Measurements from ENCODE around the gene NSMCE1. TPM values are rescaled to one million over a fixed set of nuclear protein-coding genes. Genes with fewer than 3 reads are reported as not detected.
A peak's percentile ranks its signal among the peaks of the same experiment; 100 is the strongest.
"Not testable (repeated sequence)": the region's sequence is repeated elsewhere in the genome, so short reads cannot be mapped to it uniquely, and the experiment has no call there.

NSMCE1 gene
- total RNA-seq, 4 donors from 2014 or later = 6.2 to 90.8 (median 27.2) TPM

GRCh38 chr16:27248036-27248435, 20.5 kb downstream of the NSMCE1 start:
- in situ Hi-C loops (cut with MboI; ENCODE audit: low pct_ligation_motif_present in 1 of 4, low pct_unique_long_range_greater_than_20kb in 1 of 4, low sequenced_read_pairs in 3 of 4) = loop anchor here in 2 of 4 donors (25.0 kb wide), 1 partner anchor 89 kb away; no protein-coding TSS in a partner anchor
- H3K36me3 ChIP-seq = no peaks in the 10 kb centered on the region
- H3K27ac ChIP-seq = no peak overlapping the region
- no peak overlapping the region for H3K4me3 ChIP-seq
- intact Hi-C loops (cut with DNase I; ENCODE audit: low total_unique reads) = no loop called here
- no peaks in the 10 kb centered on the region for H3K27me3 ChIP-seq
- peaks cover 15 to 38% (median 19%) of the 10 kb centered on the region in 4 donors for H3K4me1 ChIP-seq
- DNase-seq = no peak
- H3K9me3 ChIP-seq = no peaks in the 10 kb centered on the region
- WGBS, 2 donors (ENCODE audit: low coverage in 1 of 2) = 98 to 100% methylated on average over 2 of the region's 2 CpGs
- TF ChIP-seq POLR2A (IDR thresholded peaks at IDR 0.05) (no peak), EP300 (IDR thresholded peaks at IDR 0.05; ENCODE audit: low read depth) (no peak)

GRCh38 chr16:27247076-27247475, 21.5 kb downstream of the NSMCE1 start:
- intact Hi-C loops (cut with DNase I; ENCODE audit: low total_unique reads); H3K4me3 ChIP-seq; DNase-seq; H3K9me3 ChIP-seq; H3K36me3 ChIP-seq; H3K27me3 ChIP-seq: not testable (repeated sequence)
- Histone ChIP-seq H3K27ac (peak overlapping the region in 1 of 4 donors; percentile 83), H3K4me1 (peaks cover 25 to 46% (median 28%) of the 10 kb centered on the region in 4 donors)
- in situ Hi-C loops (cut with MboI; ENCODE audit: low pct_ligation_motif_present in 1 of 4, low pct_unique_long_range_greater_than_20kb in 1 of 4, low sequenced_read_pairs in 3 of 4) = loop anchor here in 2 of 4 donors (25.0 kb wide), 1 partner anchor 90 kb away; no protein-coding TSS in a partner anchor
- 60 to 61% methylated on average over 1 of the region's 1 CpG for WGBS, 2 donors (ENCODE audit: low coverage in 1 of 2)

- 41 to 55% methylated on average over 2 to 4 of the region's 4 CpGs for WGBS, 2 donors (ENCODE audit: low coverage in 1 of 2)
- in situ Hi-C loops (cut with MboI; ENCODE audit: low pct_ligation_motif_present in 1 of 4, low pct_unique_long_range_greater_than_20kb in 1 of 4, low sequenced_read_pairs in 3 of 4) (loop anchor here in 2 of 4 donors (25.0 kb wide), 1 partner anchor 91 kb away; no protein-coding TSS in a partner anchor), intact Hi-C loops (cut with DNase I; ENCODE audit: low total_unique reads) (no loop called here)
- H3K4me3 ChIP-seq = no peak overlapping the region
- H3K27ac ChIP-seq = peak overlapping the region; percentile 77 to 90 (median 82)
- no peaks in the 10 kb centered on the region for H3K36me3 ChIP-seq
- DNase-seq = no peak
- TF ChIP-seq CTCF (IDR thresholded peaks at IDR 0.05) (no peak), POLR2AphosphoS5 (IDR thresholded peaks at IDR 0.05) (no peak), POLR2A (IDR thresholded peaks at IDR 0.05) (no peak), EP300 (IDR thresholded peaks at IDR 0.05; ENCODE audit: low read depth) (no peak)
- H3K9me3 ChIP-seq = no peaks in the 10 kb centered on the region
- peaks cover 29 to 53% (median 32%) of the 10 kb centered on the region in 4 donors for H3K4me1 ChIP-seq
- no peaks in the 10 kb centered on the region for H3K27me3 ChIP-seq
Observed at GRCh38 chr16:27246439-27246838, 22.1 kb downstream of the NSMCE1 start.

- no peaks in the 10 kb centered on the region for H3K36me3 ChIP-seq
- WGBS, 2 donors (ENCODE audit: low coverage in 1 of 2) = 72 to 74% methylated on average over 13 to 19 of the region's 19 CpGs
- no peak overlapping the region for H3K4me3 ChIP-seq
- intact Hi-C loops (cut with DNase I; ENCODE audit: low total_unique reads) = no loop called here
- no peaks in the 10 kb centered on the region for H3K27me3 ChIP-seq
- no peaks in the 10 kb centered on the region for H3K9me3 ChIP-seq
- H3K4me1 ChIP-seq = peaks cover 36 to 62% (median 40%) of the 10 kb centered on the region in 4 donors
- peak overlapping the region; percentile 77 to 90 (median 82) for H3K27ac ChIP-seq
- in situ Hi-C loops (cut with MboI; ENCODE audit: low pct_ligation_motif_present in 1 of 4, low pct_unique_long_range_greater_than_20kb in 1 of 4, low sequenced_read_pairs in 3 of 4) = loop anchor here in 2 of 4 donors (25.0 kb wide), 1 partner anchor 92 kb away; no protein-coding TSS in a partner anchor
- no peak for DNase-seq
- no peak for TF ChIP-seq CTCF (IDR thresholded peaks at IDR 0.05)
- peak; percentile 36 to 45 (median 38) for TF ChIP-seq POLR2AphosphoS5 (IDR thresholded peaks at IDR 0.05)
Observed at GRCh38 chr16:27245276-27246172, 23.0 kb downstream of the NSMCE1 start.

- Histone ChIP-seq H3K4me1 (peaks cover 36 to 74% (median 44%) of the 10 kb centered on the region in 4 donors), H3K27me3 (no peaks in the 10 kb centered on the region), H3K27ac (peak overlapping the region; percentile 77 to 90 (median 82)), H3K4me3 (no peak overlapping the region), H3K36me3 (no peaks in the 10 kb centered on the region), H3K9me3 (no peaks in the 10 kb centered on the region)
- intact Hi-C loops (cut with DNase I; ENCODE audit: low total_unique reads) (loop anchor here (5.0 kb wide), 1 partner anchor 73 kb away; no protein-coding TSS in a partner anchor), in situ Hi-C loops (cut with MboI; ENCODE audit: low pct_ligation_motif_present in 1 of 4, low pct_unique_long_range_greater_than_20kb in 1 of 4, low sequenced_read_pairs in 3 of 4) (loop anchor here in 2 of 4 donors (25.0 kb wide), 1 partner anchor 93 kb away; no protein-coding TSS in a partner anchor)
- TF ChIP-seq POLR2A (IDR thresholded peaks at IDR 0.05) (no peak), POLR2AphosphoS5 (IDR thresholded peaks at IDR 0.05) (no peak), EP300 (IDR thresholded peaks at IDR 0.05; ENCODE audit: low read depth) (no peak), CTCF (IDR thresholded peaks at IDR 0.05) (no peak)
- WGBS, 2 donors (ENCODE audit: low coverage in 1 of 2) = 96 to 100% methylated on average over 1 to 7 of the region's 7 CpGs
- DNase-seq = no peak
Observed at GRCh38 chr16:27244363-27244755, 24.2 kb downstream of the NSMCE1 start.

Data from transverse colon (tissue), 4 donors.